Colon (tissue), 2 donors: Measurements from ENCODE around the gene GPT2.
"Not testable (repeated sequence)": the region's sequence is repeated elsewhere in the genome, so short reads cannot be mapped to it uniquely, and the experiment has no call there.

Source experiments
- FAIRE-seq: peaks from 2 replicates; lab custom pipeline; 2012; peaks lifted over from hg19 to GRCh38; lab: Jason Lieb, UNC
- donor health status: control.
- donor health status: control.

GPT2 gene

GRCh38 chr16:46923513-46924295, 39.5 kb downstream of the GPT2 start:
- no peak for FAIRE-seq

DNA sequence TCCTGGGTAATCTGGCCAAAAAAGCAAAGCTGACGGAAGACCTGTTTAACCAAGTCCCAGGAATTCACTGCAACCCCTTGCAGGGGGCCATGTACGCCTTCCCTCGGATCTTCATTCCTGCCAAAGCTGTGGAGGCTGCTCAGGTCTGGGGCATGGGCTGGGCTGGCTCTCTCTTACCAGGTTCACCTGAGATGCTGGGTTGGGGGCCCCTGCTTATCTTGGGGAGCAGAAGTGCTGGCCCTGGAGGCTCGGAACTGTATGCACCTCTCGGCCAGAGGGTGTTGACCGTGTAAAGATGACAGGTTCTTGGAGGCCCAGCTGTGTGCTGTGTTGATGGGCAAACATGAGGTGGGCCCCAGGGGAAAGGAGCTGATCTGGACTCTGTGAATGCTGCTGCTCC, 40.2 kb downstream of the GPT2 start:
- no peak for FAIRE-seq

DNA sequence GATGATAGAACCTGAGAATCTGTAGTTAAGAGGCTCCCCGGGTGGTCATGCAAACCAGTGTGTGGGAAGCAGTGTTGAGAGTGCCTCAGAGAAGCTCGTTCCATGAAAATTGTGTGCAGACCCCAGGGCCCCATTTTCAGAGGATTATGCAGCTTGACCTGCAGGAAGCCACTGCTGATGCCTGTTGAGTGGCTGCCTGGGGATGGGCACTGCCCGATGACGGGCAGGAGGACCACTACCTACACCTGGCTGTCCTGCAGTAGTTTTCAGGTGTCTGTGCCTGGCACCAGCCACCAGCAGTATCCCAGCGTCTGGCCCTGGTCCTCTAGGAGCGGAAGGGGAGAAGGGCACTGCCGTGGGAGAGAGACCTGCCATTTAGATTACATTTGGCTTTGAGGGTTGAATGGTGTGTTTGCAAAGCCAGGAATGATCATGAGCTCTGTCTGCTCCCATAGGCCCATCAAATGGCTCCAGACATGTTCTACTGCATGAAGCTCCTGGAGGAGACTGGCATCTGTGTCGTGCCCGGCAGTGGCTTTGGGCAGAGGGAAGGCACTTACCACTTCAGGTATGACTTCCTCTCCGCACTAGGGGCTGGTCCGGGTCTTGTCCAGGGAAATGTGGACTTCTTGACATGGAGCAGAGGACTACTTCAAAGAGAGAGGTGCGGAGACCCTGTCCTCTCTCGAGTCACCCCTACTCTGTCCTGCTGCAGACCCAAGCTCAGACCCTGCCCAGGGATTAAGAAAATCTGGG, 42.5 kb downstream of the GPT2 start:
- FAIRE-seq = no peak

DNA sequence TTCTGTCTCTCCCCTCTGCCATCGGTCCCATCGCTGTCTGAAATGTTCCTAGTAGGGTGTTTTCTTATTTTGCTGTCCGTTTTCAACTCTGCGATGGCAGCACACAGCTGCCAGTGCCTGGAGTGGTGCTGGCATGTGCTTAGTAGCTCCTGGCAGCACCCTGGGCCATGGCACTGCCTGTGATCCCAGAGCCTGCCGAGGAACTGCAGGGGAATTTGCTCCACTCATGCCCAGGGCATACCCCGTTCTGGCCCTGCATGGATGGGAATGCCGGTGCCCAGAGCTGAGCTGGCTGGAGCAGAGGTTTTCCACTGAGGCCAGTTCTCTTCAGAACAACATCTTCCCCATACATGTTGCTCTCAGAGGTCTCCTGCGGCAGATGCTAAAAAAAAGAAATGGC, 43.1 kb downstream of the GPT2 start:
- no peak for FAIRE-seq

GRCh38 chr16:46928811-46929210, 44.6 kb downstream of the GPT2 start:
- no peak for FAIRE-seq

GRCh38 chr16:46929378-46930332, 45.5 kb downstream of the GPT2 start:
- no peak for FAIRE-seq

DNA sequence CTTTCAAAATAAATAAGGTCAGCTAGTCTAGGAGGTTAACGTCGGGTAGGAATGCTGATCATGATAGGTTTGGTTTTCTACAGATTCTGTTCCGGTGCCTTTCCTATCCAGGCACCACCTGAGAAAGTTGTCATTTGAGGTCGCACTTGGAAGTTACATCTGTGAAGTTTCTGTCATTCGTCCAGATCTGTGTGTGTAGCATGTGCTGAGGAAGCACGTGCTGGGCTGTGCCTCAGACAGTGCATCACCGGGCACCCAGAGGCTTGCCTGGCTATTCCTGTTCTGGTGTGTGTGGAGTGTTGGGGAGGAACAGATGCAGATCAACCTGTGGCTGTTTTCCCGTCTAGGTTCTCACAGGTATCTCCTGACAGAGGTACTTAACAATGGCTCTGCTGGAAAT, 46.7 kb downstream of the GPT2 start:
- FAIRE-seq = no peak

DNA sequence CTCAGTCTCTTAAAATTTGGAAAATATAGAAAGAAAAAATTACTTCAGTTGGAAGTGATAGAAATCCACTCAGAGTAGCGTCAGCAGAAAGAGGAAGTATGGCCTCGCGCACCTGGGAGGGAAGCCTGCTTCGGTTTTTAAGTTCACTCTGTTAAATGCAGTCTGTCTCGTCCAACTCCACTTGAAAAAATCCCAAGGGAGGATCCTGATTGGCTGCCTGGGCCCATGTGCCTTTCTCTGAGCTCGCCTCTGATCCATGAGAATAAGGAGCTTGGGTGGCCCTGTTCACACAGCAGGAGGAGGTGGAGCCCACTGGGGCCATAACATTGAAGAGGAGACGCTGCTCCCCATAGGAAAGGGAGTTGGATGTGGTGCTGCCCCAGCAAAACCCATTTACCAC, 48.6 kb downstream of the GPT2 start:
- FAIRE-seq = no peak

DNA sequence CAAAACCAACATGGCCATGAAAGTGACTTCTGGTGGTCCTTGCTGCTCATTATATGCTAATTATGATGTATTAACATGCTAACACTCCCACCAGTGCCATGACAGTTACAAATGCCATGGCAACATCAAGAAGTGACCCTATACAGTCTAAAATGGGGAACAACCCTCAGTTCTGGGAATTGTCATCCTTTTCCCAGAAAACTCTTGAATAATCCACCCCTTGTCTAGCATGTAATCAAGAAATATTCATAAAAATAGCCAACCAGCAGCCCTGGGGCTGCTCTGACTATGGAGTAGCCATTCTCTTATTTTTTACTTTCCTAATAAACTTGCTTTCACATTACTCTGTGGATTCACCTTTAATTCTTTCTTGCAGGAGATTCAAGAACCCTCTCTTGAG, 53.4 kb downstream of the GPT2 start:
- no peak for FAIRE-seq

DNA sequence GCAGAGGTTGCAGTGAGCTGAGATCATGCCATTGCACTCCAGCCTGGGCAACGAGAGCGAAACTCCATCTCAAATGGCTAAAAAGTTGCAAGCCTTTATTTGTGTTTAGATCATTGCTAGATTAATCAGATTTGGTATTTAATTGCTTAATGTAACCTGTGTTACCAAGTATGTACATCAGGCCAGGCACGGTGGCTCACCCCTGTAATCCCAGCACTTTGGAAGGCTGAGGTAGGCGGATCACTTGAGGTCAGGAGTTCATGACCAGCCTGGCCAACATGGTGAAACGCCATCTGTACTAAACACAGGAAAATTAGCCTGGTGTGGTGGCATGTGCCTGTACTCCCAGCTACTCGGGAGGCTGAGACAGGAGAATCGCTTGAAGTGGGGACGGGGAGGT, 60.6 kb downstream of the GPT2 start:
- FAIRE-seq = not testable (repeated sequence)

GRCh38 chr16:46947900-46948547, 63.9 kb downstream of the GPT2 start:
- no peak for FAIRE-seq

GRCh38 chr16:46948548-46949166, 64.5 kb downstream of the GPT2 start:
- no peak for FAIRE-seq

DNA sequence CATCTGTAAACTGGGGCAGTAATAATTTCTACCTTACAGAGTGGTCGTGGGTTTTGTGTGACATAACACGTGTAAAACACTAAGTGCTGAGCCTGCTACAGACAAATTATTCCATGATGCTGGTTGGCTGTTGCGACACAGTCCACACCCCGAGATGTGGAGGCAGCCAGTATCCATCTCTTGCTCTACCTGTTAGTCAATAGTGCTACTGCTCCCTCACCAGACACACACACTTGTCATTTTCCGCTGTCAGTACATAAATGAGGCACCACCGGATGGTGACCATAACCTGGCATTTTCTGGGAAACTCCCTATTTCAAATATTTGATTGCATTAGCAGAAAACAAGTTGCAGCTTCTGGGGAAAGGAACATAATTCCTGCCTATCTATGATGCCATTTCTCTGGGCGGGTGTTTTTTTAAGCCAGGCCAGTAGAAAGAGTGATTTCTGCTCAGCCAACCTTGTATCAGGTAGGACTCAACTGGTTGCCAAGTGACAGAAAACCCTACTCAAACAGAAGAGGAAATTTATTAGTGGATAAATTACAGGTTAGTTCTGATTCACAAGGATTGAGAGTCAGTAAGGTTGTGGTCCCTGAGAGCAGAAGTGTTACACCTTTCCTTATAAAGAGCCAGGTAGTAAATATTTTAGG, 65.2 kb downstream of the GPT2 start:
- no peak for FAIRE-seq

DNA sequence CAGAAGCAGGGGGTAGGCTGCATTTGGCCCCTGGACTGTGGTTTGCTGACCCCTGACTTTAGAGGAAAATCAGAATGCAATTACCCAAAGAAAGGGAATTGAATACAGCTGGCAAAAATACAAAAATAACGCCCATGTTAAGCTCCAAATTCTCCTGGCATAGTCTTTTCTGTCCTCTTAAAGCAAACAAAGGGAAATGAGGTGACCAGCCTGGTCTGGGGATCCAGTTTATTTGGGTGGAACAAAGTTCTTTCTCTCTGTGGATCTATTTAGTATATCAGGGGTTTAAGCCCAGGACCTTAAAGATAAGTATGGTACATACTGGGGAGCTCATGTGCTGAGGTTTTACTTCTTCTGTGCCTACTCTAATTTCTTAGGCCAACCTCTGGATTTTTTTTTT, 65.8 kb downstream of the GPT2 start:
- no peak for FAIRE-seq

DNA sequence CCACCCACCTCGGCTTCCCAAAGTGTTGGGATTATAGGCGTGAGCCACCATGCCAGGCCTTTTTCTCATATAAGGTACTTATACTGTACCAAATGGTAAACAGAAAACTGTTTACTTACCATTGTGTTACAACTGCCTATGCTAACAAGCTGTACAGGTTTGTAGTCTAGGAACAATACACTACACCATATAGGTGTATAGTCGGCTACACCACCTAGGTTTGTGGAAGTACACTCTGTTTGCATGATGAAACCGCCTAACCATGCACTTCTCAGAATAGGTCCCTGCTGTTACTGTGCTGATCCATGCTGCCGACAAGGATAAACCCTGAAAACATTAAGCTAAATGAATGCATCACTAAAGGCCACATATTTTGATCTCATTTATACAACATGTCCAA, 70.4 kb downstream of the GPT2 start:
- no peak for FAIRE-seq

- FAIRE-seq = no peak
Measured at GRCh38 chr16:46961373-46962353, 77.5 kb downstream of the GPT2 start.

GRCh38 chr16:46962629-46963028, 78.5 kb downstream of the GPT2 start:
- FAIRE-seq = no peak

DNA sequence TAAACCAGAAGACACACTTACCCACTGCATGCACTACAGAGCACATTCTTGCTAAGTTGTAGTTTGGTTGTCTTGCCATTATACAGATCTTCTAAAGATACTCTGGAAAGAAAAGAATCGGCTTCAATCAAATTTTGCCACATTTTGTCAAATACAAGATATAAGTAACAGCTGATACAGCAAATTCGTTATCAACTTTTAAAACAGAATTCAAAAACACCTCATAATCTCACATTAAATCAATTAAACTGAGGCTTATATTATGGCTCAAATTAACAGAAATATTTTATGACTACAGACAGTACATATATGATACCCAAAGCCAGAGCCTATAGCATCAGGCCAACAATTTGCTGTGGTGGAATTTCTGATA, 83.9 kb downstream of the GPT2 start:
- FAIRE-seq = no peak

GRCh38 chr16:46970089-46970488, 85.9 kb downstream of the GPT2 start:
- FAIRE-seq = no peak

DNA sequence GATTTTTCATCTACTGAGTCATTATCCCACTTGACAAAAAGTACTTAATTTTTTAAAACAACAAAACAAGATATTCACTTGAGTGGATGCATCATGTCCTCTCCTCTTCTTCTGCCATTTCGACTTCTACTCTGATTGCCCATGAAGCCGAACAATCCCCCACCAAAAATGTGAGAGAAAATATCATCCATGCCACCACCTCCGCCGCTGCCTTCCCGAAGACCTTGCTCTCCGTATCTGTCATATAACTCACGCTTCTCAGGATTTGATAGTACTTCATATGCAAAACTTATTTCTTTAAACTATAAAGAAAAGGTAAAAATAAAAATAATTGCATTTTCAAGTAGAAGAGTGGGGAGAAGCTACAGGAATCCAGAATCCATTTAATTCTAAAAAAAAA, 87.1 kb downstream of the GPT2 start:
- no peak for FAIRE-seq
